GM19099 (cell line): Measurements from ENCODE around the gene CNGA3.

Experiments used
- POLR2A ChIP-seq: IDR thresholded peaks from 3 replicates; pipeline ENCODE4 v1.6.1; 2011; ENCODE audit warnings: low read depth; ENCODE audit not compliant: insufficient read length; ENCODE audit errors: extremely low read depth

The CNGA3 gene

DNA sequence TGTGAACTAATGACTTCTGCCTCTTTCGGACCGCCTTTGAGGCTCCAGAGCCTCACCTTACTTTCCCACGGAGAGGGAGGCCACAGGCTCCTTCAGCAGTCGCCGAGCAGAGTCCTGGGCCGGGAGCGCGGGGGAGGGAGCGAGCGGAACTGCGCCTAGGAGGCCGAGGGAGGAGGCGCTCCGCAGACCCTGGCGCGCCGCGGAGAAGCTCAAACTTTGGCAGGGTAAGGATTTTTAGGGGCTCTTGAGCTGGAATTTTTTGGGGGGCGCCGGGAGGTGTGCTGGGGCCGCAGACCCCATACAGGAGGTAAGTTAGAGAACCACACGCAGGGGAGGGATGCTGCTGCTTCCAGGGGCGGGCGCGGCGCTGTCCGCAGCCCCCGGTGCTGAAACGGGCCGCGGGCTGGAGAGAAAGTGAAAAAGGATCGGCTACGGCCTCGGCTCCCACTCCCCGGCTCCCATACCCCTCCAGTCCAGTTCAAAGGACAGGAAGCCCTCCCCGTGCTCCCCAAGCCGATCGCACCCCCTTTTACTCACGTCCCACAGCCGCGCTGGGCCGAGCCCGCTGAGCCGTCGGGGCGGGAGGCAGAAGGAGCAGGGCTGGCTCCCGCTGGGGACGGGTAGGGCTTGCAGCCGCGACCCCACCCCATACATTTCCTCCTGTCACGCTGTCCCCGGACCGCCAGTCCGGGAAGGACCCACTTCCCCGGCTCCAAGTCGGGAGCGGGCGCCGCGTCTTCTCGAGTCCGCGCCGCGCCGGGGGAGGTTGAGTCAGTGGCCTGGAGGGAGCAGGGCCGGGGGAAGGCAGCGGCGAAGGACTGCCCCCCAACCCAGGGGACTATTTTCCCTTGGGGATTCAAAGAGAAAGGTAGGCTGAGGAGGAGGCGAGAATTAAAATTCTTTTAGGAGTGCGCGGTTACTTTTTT, at the start of gene CNGA3:
CNGA3 (plus strand) TSS at position 146 of the 926 bp plus-strand sequence. CDS start 23,520 bp downstream, outside the sequence.
- no peak for TF ChIP-seq POLR2A

GRCh38 chr2:98297817-98298682, 48.2 kb upstream of the CNGA3 start:
- TF ChIP-seq POLR2A, result no peak

- no peak for TF ChIP-seq POLR2A
These were observed 47.5 kb upstream of the CNGA3 start for GRCh38 chr2:98298683-98299164.

- no peak for TF ChIP-seq POLR2A
These were observed 46.9 kb upstream of the CNGA3 start for GRCh38 chr2:98299211-98299905.

DNA sequence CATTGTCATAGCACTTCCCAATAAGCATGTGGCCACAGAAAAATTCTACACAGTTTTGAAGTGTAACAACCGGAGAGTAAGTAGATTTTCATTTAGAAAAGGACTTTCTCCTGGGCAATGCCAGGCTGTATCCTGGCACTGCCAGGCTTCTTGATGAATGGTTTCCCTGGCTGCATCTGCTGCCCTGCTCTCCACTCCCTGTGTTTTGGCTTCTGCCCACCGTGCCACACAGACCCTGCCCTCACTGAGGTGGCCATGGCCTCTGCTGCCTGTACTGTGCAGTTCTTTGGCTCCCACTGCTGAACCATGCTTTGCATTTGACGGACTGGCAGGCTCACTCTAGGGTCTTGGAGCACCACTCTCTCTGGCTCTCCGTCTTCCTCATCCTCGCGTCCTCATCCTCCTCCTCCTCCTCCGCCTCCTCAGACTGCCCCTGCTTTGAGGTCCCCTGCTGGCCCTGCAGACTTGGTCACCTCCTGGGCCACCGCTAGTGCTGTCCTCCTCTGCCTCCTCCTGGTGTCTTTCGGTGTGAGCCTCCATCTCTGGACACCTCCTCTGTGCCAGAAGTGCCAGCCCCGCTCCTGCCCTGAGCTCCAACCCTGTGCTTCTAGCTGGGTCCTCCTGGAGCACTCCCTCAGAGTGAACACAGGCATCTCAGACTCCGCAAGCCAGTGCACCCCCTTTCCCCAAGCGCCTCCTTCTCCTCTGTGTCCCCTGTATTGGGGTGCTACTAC, 45.9 kb upstream of the CNGA3 start:
- no peak for TF ChIP-seq POLR2A

GRCh38 chr2:98301469-98301868, 44.8 kb upstream of the CNGA3 start:
- no peak for TF ChIP-seq POLR2A

DNA sequence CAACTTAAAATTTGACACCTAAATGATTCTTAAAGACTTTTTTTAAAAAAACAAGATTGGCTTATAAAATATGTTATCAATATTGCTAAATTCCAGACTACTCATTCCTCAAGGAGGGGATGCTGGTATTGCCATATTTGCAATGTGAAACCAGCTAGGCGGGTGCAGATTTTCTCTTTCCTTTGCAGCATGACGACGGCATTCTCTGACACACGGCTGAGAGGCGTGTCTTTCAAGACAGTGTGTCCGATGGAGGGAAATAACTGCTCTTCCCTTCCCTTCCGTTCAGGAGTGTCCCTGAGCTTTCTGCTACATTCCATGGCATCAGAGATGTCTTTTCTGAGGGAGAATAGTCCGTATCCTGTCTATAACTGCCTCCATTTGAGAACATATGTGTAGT, 38.2 kb upstream of the CNGA3 start:
- no peak for TF ChIP-seq POLR2A

- no peak for TF ChIP-seq POLR2A
These were observed 37.7 kb upstream of the CNGA3 start for GRCh38 chr2:98308532-98308931.

DNA sequence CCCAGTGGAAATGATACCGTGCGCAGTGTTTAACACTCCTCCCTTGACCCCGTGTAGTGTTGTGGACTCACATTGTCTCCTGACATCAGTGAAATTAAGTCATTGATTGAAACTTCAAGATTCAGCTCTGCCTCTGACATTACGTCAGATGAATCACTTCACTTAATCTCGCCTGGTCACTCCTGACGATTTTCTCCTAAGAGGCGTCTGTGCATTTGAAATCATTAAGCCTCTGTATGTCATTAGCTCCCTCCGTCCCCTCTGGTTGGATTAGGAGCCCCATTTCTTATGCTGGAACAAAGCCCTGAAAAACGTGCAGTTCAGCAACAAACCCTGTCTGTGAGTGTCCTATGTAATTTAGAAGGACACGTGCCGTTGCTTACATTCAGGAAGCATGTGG, 36.7 kb upstream of the CNGA3 start:
- no peak for TF ChIP-seq POLR2A

GRCh38 chr2:98310010-98310409, 36.2 kb upstream of the CNGA3 start:
- no peak for TF ChIP-seq POLR2A

GRCh38 chr2:98311090-98311489, 35.2 kb upstream of the CNGA3 start:
- TF ChIP-seq POLR2A, result no peak

- no peak for TF ChIP-seq POLR2A
These were observed 34.3 kb upstream of the CNGA3 start for GRCh38 chr2:98311771-98312545.

DNA sequence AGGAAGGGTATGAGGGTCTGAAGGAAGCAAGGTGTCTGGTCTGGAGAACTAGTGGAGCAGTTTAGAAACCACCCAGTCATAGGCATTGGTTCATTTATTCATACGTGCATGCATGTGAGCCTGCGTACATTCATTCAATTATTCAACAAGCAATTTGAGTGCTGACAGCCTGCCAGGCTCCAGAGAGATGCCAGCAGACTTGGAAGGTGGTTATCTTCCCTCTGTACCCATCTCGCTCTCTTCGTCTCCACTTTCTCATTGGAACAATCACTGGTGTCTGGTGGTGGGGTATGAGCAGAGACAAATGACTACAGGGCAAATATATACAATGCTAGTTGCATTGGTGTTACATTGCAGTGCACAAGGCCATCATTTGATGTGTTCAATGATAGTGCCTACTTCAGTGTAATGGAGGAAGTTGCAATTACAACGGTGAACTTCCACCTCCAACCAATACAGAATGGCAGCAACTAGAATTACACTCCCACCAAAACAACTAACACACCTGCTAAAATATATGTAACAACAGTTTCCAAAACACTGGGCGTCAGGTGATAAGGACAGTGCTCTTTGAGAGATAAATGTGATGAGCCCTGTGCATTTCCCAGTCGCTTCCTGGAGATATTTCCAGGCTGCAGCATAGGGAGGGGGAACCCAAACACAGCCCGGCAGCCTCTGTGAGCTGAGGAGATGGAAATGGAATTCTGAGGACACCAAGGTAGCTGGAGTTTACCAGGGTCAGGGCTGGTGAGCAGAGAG, 32.6 kb upstream of the CNGA3 start:
- TF ChIP-seq POLR2A, result no peak
